ENCODE data around the gene CANT1.
A peak's percentile ranks its signal among the peaks of the same experiment; 100 is the strongest.

The CANT1 gene

GRCh38 chr17:79038545-79039135 lies 29.1 kb upstream of the CANT1 start:
- peak; percentile 94 for DNase-seq (ENCODE audit: low read depth)
- TF ChIP-seq, protein P1, sequence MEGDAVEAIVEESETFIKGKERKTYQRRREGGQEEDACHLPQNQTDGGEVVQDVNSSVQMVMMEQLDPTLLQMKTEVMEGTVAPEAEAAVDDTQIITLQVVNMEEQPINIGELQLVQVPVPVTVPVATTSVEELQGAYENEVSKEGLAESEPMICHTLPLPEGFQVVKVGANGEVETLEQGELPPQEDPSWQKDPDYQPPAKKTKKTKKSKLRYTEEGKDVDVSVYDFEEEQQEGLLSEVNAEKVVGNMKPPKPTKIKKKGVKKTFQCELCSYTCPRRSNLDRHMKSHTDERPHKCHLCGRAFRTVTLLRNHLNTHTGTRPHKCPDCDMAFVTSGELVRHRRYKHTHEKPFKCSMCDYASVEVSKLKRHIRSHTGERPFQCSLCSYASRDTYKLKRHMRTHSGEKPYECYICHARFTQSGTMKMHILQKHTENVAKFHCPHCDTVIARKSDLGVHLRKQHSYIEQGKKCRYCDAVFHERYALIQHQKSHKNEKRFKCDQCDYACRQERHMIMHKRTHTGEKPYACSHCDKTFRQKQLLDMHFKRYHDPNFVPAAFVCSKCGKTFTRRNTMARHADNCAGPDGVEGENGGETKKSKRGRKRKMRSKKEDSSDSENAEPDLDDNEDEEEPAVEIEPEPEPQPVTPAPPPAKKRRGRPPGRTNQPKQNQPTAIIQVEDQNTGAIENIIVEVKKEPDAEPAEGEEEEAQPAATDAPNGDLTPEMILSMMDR (IDR thresholded peaks at IDR 0.05; ENCODE audit: insufficient read depth, low read depth, low read length, missing control alignments) = no peak
- H3K4me3 ChIP-seq (ENCODE audit: low read length) = no peak overlapping the region

- peak; percentile 83 for DNase-seq (ENCODE audit: low read depth)
- no peak overlapping the region for H3K4me3 ChIP-seq (ENCODE audit: low read length)
- TF ChIP-seq, protein P1 (IDR thresholded peaks at IDR 0.05; ENCODE audit: insufficient read depth, low read depth, low read length, missing control alignments) = no peak
These were observed 27.0 kb upstream of the CANT1 start for GRCh38 chr17:79036596-79036995.

DNA sequence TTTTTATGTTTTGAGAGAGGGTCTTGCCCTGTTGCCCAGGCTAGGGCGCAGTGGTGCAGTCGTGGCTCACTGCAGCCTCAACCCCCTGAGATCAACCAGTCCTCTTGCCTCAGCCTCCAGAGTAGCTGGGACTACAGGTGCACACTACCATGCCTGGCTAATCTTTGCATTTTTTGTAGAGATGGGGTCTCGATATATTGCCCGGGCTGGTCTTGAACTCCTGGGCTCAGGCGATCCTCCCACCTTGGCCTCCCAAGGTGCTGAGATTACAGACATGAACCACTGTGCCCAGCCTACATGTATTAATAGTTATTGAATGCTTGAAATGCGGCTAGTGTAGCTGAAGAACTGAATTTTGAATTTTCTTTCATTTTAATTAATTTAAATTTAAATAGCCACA lies 26.6 kb upstream of the CANT1 start:
- TF ChIP-seq, protein P1 (IDR thresholded peaks at IDR 0.05; ENCODE audit: insufficient read depth, low read depth, low read length, missing control alignments) = no peak
- no peak overlapping the region for H3K4me3 ChIP-seq (ENCODE audit: low read length)
- no peak for DNase-seq (ENCODE audit: low read depth)

GRCh38 chr17:79035686-79036085 lies 26.1 kb upstream of the CANT1 start:
- TF ChIP-seq, protein P1 (IDR thresholded peaks at IDR 0.05; ENCODE audit: insufficient read depth, low read depth, low read length, missing control alignments) = no peak
- DNase-seq (ENCODE audit: low read depth) = no peak

GRCh38 chr17:79034931-79035485 lies 25.4 kb upstream of the CANT1 start:
- no peak overlapping the region for H3K4me3 ChIP-seq (ENCODE audit: low read length)
- no peak for DNase-seq (ENCODE audit: low read depth)
- TF ChIP-seq, protein P1 (IDR thresholded peaks at IDR 0.05; ENCODE audit: insufficient read depth, low read depth, low read length, missing control alignments) = no peak

More at GRCh38 chr17:79035686-79036085, 26.1 kb upstream of the CANT1 start:
- H3K4me3 ChIP-seq (ENCODE audit: low read length) = no peak overlapping the region

GRCh38 chr17:79033741-79034501 lies 24.4 kb upstream of the CANT1 start:
- TF ChIP-seq, protein P1 (IDR thresholded peaks at IDR 0.05; ENCODE audit: insufficient read depth, low read depth, low read length, missing control alignments) = no peak
- no peak overlapping the region for H3K4me3 ChIP-seq (ENCODE audit: low read length)
- peak; percentile 20 for DNase-seq (ENCODE audit: low read depth)

Data from epithelial cell of esophagus (primary cell).